Activated CD8-positive, alpha-beta memory T cell treated with anti-CD3 and anti-CD28 coated beads for 48 hours (primary cell): ENCODE data around the gene TMPRSS2.

Experiments
- DNase-seq, 3 experiments: peaks; one replicate each; pipeline ENCODE4 v3.0.0-alpha.2; 2020; ENCODE audit warnings: low read depth in 2 of 3, low spot score in 2 of 3

Gene TMPRSS2

GRCh38 chr21:41451753-41452676 lies 55.9 kb downstream of the TMPRSS2 start:
- DNase-seq: no peak

- DNase-seq: no peak
Measured at GRCh38 chr21:41449613-41450012, 58.3 kb downstream of the TMPRSS2 start.

GRCh38 chr21:41447356-41447755 lies 60.6 kb downstream of the TMPRSS2 start:
- no peak for DNase-seq

GRCh38 chr21:41446586-41446985 lies 61.4 kb downstream of the TMPRSS2 start:
- no peak for DNase-seq

- DNase-seq: no peak
Measured at GRCh38 chr21:41445465-41445862, 62.5 kb downstream of the TMPRSS2 start.

- DNase-seq: no peak
Measured at GRCh38 chr21:41444703-41445464, 63.1 kb downstream of the TMPRSS2 start.

GRCh38 chr21:41443562-41443961 lies 64.4 kb downstream of the TMPRSS2 start:
- no peak for DNase-seq

GRCh38 chr21:41442481-41443186 lies 65.3 kb downstream of the TMPRSS2 start:
- no peak for DNase-seq

- no peak for DNase-seq
Measured at GRCh38 chr21:41441546-41441945, 66.4 kb downstream of the TMPRSS2 start.

- no peak for DNase-seq
Measured at GRCh38 chr21:41439248-41439647, 68.7 kb downstream of the TMPRSS2 start.

GRCh38 chr21:41438425-41439113 lies 69.4 kb downstream of the TMPRSS2 start:
- DNase-seq: no peak

GRCh38 chr21:41437729-41438128 lies 70.2 kb downstream of the TMPRSS2 start:
- no peak for DNase-seq

- no peak for DNase-seq
Measured at GRCh38 chr21:41435706-41436105, 72.3 kb downstream of the TMPRSS2 start.

GRCh38 chr21:41433566-41433965 lies 74.4 kb downstream of the TMPRSS2 start:
- DNase-seq: no peak

GRCh38 chr21:41432562-41433460 lies 75.1 kb downstream of the TMPRSS2 start:
- no peak for DNase-seq

- no peak for DNase-seq
Measured at GRCh38 chr21:41431788-41432548, 76.0 kb downstream of the TMPRSS2 start.

- no peak for DNase-seq
Measured at GRCh38 chr21:41429925-41430491, 78.0 kb downstream of the TMPRSS2 start.

- DNase-seq: no peak
Measured at GRCh38 chr21:41429305-41429704, 78.7 kb downstream of the TMPRSS2 start.

- DNase-seq: no peak
Measured at GRCh38 chr21:41428847-41429246, 79.1 kb downstream of the TMPRSS2 start.
